Glomerular visceral epithelial cell (primary cell): ENCODE measurements around the gene HS3ST3A1.
"Not testable (repeated sequence)": the region's sequence is repeated elsewhere in the genome, so short reads cannot be mapped to it uniquely, and the experiment has no call there.

Experiments used
- DNase-seq: peaks from one replicate; pipeline ENCODE4 v3.0.0-alpha.2; 2016; ENCODE audit errors: extremely low spot score

Gene HS3ST3A1

DNA sequence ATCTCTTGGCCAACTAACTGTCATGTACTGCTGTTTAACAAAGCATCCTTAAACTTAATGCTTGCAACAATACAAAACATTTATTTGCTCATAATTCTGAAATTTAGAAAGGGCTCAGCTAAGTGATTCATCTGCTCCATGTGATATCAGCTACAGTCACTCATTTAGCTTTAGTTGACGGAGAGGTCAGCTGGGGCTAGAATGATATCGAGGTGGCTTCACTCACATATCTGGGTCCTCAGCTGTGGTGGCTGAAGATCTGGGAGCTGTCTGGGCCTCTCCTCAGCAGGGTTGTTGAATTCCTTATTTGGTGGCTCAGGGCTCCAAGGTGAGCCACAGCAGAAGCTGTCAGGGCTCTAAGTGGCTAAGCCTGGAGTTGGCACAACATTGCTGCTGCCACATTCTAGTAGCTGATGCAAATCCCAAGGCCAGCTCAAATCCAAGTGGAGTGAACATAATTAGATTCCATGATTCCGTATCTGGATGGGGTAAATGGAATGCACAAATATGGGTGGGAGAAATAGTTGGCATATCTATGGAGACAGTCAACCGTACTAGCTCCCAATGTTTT is 62.8 kb downstream of the HS3ST3A1 start:
- DNase-seq, result peak; percentile 90

DNA sequence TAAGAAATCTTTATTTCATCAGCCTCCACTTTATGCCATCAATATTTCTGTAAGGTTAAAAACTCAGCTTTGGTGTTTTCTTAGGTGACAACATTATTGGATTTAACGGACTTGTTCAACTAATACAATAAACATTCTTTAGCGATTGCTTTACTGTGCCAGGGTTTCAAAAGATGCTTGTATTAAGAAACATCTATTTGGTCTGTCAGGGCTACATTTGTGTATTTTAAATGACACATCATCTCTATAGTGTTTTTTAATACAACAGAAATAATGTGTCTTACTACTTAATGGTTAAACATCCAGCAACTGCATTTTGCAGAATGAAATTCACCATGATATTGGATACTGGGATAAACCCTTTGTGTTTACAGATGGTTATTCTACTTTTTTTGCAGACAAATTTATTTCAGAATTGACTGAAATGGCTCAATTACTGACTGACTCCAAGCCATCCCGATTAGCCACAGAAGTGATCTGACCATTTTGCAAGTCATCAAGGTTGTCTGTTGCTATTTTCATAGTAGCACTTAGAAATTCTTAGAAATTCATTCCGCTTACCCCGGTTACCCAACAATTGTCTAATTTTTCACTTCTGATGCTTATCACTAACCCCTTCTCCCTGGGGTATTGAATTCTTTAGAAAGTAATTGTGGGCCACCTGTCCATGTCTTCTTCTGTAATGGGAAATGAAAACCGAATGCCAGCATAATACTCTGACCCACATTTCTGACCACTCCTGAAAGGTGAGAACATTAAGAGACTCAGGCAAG is 63.7 kb downstream of the HS3ST3A1 start:
- DNase-seq, result no peak

DNA sequence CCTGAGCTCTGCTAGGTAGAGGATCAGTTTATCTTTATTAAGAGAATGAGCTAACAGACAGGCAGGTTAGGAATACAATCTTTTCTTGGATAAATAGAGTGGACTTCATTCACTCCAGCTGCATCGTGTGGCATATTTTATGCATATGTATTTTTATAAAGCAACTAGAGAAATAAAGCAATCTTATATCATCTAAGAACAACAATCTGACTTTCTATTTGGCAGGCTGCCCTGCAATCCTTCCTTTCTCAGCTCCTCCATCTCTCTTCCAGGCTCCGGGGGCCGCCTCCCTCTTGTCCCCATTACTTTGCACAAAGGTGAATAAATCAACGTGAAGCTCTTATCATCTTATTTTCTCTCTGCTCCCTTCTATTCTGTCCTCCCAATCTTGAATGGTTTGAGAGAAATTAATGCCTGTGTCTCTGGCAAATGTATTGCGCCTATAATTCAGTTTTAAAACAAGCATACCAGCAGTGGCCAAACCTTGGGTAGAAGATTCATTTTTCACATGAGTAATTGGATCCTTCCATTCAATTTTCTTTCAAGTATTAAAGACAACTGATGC is 64.5 kb downstream of the HS3ST3A1 start:
- DNase-seq, result no peak

DNA sequence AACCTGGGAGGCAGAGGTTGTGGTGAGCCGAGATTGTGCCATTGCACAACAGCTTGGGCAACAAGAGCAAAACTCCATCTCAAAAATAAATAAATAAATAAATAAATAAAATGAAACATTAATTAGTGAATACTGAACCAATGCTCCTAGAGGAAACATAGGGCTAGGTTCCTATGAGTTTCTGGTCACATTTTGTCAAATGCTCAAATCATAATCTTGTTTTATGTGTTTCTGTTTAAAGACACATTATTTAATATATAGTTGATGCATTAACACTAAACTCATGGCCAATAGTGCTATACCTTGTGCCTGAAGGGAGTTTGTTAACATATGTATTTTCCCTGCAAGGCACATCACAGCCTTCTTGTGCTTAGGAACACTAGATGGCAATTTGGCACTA is 66.8 kb downstream of the HS3ST3A1 start:
- no peak for DNase-seq

DNA sequence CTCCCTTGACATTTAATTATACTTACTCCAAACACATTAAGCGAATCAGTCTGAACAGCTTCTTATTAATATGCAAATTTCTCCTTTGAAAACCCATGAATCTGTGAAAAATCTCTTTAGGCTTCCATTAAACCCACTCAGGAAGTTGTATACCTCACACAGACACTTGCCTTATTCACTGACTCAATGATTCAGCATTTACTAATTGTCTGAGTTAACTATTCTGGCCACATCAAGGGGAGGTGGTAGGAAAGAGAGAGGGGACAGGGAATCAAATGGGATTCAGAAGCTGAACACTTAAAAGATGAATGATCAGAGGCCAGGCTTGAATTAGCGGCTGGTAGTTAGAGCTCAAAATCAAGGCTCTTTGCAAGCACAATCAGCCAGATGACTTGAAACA is 70.0 kb downstream of the HS3ST3A1 start:
- no peak for DNase-seq

DNA sequence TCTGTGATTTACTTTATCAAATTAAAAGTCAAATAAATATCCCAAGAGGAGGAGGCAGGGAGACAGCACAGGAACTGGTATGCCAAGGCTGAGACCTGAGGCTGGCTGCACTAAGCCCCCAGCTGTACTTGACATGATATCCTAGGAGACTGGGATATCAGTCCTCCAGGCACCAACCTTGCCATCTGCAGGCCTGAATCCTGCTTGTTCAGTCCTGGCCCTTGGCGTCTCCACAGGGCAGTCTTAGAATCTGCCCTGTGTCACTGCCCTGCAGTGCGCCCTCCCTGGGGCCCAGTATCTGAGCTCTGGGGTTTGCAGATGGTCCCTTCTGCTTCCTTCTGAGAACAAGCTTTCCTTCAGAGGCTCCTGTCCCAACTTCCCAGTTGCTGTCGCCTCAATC is 75.9 kb downstream of the HS3ST3A1 start:
- DNase-seq, result no peak

DNA sequence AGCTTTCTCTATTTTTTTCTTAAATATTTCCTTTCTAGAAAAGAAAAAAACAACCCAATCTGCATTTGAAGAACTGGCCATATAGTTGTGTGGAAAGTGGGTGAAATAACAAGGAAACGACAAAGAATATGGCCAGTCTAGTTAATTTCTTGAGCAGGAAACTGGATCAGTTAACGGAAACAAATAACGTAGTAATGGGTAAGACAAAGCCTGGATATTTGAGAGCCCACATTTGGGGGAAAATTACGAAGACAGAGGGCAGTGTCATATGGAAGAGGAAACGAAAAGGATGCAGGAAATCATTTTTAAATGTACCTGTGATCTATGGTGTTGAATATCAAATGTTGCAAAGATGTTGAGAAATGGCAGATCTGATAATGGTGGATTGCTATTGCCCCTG is 78.6 kb downstream of the HS3ST3A1 start:
- no peak for DNase-seq

DNA sequence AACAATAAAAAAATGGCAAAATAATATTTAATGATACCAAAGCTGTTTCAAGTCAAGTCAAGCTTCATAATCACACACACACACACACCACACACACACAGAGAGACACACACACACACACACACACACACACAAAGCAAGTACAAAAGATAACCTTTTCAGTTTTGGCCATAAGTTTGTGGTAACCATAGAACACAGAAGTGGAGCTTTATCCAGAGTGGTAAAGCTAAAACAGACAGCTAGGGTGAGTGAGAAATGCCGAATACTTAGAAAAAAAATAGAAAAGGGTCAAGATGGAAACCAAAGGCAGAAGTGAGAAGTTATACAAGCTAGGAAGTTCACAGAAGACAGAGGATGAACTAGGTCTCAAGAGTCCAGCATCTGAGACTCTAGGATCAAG is 79.0 kb downstream of the HS3ST3A1 start:
- no peak for DNase-seq

DNA sequence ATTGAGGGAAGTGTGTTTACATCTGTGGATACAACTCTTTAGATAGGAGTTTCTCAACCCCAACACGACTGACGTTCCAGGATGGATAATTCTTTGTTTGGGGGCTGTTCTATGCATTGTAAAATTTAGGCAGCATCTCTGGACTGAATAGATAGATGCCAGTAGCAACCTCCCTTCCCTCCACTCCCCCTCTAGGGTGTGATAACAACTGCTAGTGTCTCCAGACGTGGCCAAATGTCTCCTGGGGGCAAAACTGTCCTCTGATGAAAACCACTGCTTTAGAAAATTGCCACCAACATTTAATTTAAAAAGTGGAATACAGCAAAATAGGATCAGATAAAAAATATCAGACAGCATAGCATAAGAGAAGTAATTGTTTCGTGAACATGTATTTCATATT is 79.9 kb downstream of the HS3ST3A1 start:
- no peak for DNase-seq

DNA sequence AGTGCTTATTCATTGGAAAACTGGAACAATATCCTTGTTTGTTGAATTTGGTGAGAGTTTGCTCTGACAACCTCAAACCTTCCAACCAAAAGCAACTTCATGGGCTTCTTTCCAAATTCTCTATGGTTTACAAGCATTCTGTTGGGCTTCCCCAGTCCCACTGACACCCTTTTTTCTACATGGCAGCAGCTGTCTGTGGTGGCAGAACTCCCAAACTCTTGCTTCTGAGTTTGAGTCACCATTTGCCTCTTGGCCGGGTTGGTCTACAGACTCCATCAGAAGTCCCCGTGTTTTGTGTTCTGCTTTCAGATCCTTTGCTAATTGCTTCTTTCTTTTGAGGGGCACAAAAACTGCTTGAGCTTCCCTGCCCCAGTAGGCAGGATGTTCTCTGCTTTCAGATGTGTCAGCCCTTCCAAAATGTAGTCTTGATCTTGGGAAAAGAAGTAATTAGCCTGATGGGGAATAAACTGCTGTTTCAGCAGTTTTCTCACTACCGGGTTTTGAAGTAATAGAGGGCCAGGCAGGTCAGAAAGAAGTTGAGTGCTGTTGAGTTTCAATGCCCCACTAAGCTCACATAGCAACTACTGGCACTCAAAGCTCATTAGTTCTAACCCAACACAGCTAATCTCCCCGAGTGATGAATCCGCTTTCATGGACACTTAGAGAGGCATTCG is 80.7 kb downstream of the HS3ST3A1 start:
- peak; percentile 92 for DNase-seq

DNA sequence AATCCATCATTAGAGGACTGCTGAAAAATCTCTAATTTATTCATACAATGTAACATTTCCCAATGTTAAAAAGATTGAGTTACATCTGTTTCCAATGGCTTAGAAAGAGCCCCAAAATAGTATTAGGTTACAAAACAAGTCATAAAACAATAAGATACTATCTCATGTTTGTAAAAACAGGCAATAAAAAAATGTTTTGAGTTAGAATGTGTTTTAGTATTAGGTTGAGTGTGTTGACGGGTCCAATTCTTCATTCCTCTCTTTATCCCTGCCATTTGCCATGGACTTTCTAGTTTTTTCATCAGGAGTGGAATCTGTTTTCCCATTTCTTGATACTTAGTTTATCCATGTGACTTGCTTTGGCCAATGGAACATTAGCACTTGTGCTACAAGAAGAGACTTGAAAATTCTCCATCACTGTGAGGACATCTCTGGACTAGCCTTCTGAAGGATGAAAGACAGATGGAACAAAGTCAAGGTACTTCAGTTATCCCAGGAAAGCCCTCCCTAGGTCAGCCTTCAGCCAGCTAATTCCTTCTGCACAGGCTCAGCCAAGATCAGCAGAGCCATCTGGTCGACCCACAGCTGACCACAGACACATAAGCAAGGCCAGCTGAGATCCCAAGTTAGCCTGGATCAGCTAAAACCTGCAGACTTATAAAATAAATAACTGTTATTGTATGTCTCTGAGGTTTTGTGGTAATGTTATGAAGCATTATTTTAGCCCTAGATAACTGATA is 83.3 kb downstream of the HS3ST3A1 start:
- peak; percentile 57 for DNase-seq

DNA sequence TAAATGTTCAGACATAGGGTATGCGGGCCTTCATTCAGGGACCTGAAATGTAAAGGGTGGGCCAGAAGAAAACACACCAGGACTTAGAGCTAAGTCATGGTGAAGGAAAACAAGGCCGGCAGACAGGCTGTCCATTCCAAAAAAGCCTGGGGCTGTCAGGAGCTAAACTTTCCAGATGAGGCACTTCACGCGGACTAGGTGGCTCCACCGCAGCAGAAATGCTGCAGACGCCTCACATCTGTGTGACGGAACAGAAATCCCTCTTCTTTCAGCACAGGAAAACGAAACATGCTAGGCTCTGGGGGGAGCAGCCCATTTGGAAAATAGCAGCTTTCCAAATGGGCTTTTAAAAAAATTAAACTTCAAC is 88.7 kb downstream of the HS3ST3A1 start:
- DNase-seq, result no peak

DNA sequence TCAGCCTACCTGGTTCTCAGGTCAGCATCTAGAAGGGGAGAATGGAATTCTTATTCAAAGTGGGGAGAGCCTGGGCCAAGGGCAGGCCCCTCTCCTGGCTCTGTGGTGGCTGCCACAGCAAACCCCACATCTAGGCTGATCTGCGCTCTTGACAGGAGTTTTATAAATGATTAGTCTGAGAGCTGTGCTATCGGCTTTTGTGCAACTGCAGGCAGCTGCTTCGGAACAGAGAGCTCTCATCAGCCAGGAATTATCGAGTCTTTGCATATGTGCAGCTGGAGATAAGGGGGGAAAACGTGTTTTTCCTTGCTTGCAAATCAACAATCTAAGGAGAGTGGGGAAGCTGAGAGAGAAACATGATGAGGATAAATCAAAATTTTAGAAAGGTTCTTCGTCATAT is 91.7 kb downstream of the HS3ST3A1 start:
- DNase-seq, result no peak

DNA sequence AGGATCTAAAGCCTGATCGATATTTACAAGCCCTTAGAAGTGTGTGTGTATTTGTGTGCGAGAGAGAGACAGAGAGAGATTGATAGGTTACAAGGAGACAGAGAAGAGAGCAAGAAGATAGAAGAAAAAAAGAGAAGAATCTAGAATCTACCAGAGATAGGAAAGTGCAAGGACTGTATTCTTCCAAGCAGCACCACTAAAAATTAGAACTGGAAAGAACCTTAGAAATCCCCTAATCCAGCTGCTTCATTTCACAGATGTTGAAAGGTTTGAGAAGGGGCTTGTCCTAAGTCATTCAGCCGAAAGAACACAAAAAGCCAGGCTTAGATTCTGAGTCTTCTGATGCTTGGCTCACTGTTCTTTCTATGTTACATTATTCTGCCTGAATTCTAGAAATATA is 92.2 kb downstream of the HS3ST3A1 start:
- DNase-seq, result no peak

DNA sequence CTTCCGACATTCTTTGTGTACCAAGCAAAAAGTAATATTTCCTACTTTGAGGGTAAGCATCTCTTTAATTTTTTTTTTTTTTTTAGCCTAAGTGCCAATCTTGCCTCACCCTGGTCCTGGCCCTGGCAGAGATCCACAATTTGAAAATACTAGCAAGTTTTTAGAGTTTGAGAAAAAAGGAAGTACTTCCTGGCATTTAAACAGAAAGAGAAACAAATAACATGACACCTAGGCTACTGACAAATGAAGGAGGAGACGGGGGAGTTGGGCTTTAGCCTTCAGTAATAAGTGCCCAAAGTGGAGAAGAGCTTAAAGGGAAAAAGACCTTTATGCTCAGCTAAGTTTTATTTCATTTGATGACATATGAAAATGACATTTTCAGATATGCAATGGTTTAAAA is 92.8 kb downstream of the HS3ST3A1 start:
- peak; percentile 28 for DNase-seq

DNA sequence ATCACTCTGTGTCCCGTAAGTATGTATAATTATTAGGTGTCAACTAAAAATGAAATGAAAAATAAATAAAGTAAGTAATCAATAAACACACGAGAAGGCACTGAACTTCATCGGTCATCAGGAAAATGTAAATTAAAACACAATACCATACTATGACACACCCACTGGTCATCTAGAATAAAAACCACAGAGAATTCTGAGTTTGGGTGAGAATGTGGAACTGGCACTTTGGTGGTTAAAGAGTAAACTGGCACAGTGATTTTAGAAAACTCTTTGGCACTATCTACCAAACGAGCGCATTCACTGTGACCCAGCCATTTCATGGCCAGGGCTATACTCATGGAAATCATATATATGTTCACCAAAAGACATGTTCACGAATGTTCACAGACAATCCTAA is 98.2 kb downstream of the HS3ST3A1 start:
- DNase-seq, result peak; percentile 55

DNA sequence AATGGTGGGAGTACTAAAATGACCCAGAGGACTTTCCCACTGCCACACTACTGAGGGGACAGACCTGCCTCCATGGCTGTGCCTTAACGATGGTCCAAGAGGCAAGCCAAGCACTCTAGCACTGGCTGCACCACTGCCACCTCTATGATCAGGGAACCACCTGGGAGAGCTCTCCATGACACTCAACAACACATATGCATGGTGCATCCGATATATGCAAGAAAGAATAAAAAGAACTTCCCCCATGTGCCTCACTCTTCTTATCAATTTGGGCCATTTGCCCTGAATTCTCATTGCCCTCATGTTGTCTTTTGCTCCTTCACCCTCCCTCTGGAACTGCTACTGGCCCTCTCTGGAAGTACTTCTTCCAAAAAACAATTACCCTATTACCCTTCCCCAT is 99.5 kb downstream of the HS3ST3A1 start:
- no peak for DNase-seq

DNA sequence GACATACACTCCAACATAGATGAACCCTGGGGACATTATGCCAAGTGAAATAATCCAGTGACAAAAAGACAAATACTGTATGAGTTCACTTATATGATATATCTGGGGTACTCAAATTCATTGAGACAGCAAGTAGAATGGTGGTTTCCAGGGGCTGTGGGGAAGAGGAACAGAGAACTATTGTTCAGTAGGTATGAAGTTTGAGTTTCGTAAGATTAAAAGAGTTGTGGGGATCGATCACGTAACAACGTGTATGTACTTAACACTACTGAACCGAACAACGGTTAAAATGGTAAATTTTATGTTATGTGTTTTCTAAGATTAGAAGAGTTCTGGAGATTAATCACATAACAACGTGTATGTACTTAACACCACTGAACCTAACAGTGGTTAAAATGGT is 100.8 kb downstream of the HS3ST3A1 start:
- no peak for DNase-seq

DNA sequence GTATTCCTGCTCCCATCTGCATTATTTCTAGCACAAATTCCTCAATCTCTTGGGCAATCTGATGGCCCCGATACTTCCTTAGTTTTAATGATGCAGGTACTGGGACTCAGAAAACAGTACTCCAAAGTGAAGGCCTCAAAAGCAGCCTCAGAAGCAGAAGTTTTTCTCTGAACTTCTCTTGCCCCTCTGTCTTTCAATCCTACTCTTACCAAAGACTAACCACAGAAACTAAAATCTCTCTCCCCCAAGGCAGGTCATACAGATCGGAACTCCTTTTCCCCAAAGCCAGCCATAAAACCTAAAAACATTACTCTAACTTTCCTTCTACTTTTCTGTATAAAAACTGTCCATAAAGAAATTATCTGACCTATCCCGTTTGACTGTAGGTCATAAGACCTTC is 103.5 kb downstream of the HS3ST3A1 start:
- DNase-seq, result no peak

DNA sequence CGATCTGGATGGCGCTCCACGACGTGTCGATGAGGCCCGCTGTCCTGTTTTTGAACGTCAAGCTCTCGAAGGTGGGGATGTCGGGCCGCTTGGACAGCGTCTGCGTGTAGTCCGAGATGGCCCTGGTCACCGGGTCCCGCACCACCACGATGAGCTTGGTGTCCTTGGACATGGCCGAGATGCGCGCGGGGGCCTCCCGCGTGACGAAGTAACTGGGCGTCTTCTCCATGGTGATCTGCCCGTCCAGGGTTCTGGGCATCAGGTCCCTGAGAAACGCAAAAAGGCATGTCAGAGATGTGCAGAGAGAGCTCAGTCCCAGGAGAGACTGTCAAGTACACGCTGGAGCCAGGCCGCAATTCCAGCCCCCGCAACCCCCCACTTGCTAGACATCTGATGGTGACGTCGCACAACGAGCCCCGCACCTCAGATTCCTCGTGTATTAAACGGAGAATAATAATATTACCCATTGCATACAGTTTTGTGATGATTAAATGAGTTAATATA is 105.1 kb downstream of the HS3ST3A1 start:
- DNase-seq, result not testable (repeated sequence)

DNA sequence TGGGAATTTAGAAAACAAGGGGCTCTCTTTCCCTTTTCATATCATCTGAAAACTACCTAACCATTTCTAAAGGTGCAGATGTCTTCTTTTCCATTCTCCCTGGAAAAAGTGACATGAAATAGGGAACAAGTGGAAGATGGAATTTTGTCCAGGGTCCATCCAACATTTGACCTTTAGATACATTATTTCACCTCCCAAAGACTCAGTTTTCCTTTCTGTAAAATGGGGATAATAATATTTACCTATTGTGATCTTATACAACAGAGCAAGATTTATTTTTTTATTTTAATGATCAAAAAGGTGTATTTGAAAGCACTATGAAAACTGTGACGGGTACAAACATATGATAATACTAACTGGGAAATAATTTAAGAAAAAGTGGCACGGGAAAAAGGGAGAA is 106.3 kb downstream of the HS3ST3A1 start:
- DNase-seq, result no peak

DNA sequence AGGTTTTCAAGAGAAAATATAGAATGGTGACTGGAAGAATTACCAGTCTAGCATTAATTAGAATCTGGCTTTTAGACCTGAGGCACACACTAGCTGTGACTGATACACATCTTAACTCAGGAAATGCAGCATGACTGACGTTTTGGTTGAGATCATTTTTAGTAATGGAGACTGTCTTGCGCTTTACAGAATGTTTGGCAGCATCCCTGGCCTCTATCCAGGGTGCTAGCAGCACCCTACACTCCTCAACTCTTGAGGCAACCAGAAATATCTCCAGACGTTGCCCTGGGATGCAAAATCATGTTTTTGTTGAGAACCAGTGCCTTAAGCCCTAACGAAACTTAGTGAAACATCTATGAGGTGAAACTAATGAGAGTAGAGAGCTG is 109.0 kb downstream of the HS3ST3A1 start:
- DNase-seq, result no peak
